Limb (tissue), 2 donors: ENCODE results near the gene GXYLT2.
A peak's percentile ranks its signal among the peaks of the same experiment; 100 is the strongest.
"Not testable (repeated sequence)": the region's sequence is repeated elsewhere in the genome, so short reads cannot be mapped to it uniquely, and the experiment has no call there.

Experiments used
- DNase-seq, 2 donors: peaks; one replicate each; pipeline ENCODE4 v3.0.0-alpha.2; 2016; ENCODE audit errors: extremely low spot score in 2 of 2

Gene GXYLT2

GRCh38 chr3:72892081-72892775 lies 4.4 kb downstream of the GXYLT2 start:
- DNase-seq = no peak

GRCh38 chr3:72892870-72893269 lies 5.0 kb downstream of the GXYLT2 start:
- DNase-seq = no peak

GRCh38 chr3:72894976-72895552 lies 7.2 kb downstream of the GXYLT2 start:
- no peak for DNase-seq

- DNase-seq = no peak
These were observed 9.3 kb downstream of the GXYLT2 start for GRCh38 chr3:72896996-72897757.

- no peak for DNase-seq
These were observed 9.8 kb downstream of the GXYLT2 start for GRCh38 chr3:72897758-72898007.

- DNase-seq = no peak
These were observed 11.5 kb downstream of the GXYLT2 start for GRCh38 chr3:72899349-72899765.

- DNase-seq = no peak
These were observed 12.2 kb downstream of the GXYLT2 start for GRCh38 chr3:72900048-72900447.

- DNase-seq = no peak
These were observed 14.0 kb downstream of the GXYLT2 start for GRCh38 chr3:72901840-72902239.

- DNase-seq = no peak
These were observed 15.2 kb downstream of the GXYLT2 start for GRCh38 chr3:72903004-72903403.

- DNase-seq = no peak
These were observed 16.3 kb downstream of the GXYLT2 start for GRCh38 chr3:72904163-72904562.

- DNase-seq = no peak
These were observed 18.3 kb downstream of the GXYLT2 start for GRCh38 chr3:72906154-72906553.

- peak in 1 of 2 donors; percentile 66 for DNase-seq
These were observed 19.4 kb downstream of the GXYLT2 start for GRCh38 chr3:72907131-72907711.

GRCh38 chr3:72907731-72908620 lies 20.1 kb downstream of the GXYLT2 start:
- peak; percentile 57 to 93 for DNase-seq

- no peak for DNase-seq
These were observed 21.7 kb downstream of the GXYLT2 start for GRCh38 chr3:72909591-72909990.

- no peak for DNase-seq
These were observed 24.7 kb downstream of the GXYLT2 start for GRCh38 chr3:72912532-72912931.

- DNase-seq = no peak
These were observed 26.5 kb downstream of the GXYLT2 start for GRCh38 chr3:72914383-72914782.

GRCh38 chr3:72916250-72916649 lies 28.4 kb downstream of the GXYLT2 start:
- DNase-seq = no peak

GRCh38 chr3:72919520-72919919 lies 31.7 kb downstream of the GXYLT2 start:
- DNase-seq = no peak

- no peak for DNase-seq
These were observed 36.2 kb downstream of the GXYLT2 start for GRCh38 chr3:72924055-72924454.

- DNase-seq = not testable (repeated sequence)
These were observed 41.2 kb downstream of the GXYLT2 start for GRCh38 chr3:72928781-72929735.
